Pancreas (tissue), 10 donors: Measurements from ENCODE around the gene LUZP2. TPM values are rescaled to one million over a fixed set of nuclear protein-coding genes. Genes with fewer than 3 reads are reported as not detected.

Source experiments
- ATAC-seq, 4 donors: fragments of 200-7000 bp; cut with Tn5 transposase; one replicate each; pipeline versions ENCODE4 v1.8.0 to v1.9.1; 2020; ENCODE audit warnings: mild to moderate bottlenecking in 4 of 4, moderate library complexity in 4 of 4
- DNase-seq, 6 donors: peaks; one replicate each; pipeline ENCODE4 v3.0.0-alpha.2; 2020
- FAIRE-seq: peaks from 2 replicates; lab custom pipeline; 2012; peaks lifted over from hg19 to GRCh38; lab: Jason Lieb, UNC
- H3K27ac ChIP-seq, 4 donors: fragments of 200-600 bp; sonication (generic); 1 replicate in 3 of 4; 2 replicates in 1 of 4; pipeline versions ENCODE4 v1.5.0 to v1.8.0; 2020
- H3K27me3 ChIP-seq, 4 donors: fragments of 200-600 bp; one replicate each; pipeline ENCODE4 v1.8.0; 2021
- H3K36me3 ChIP-seq, 3 donors: fragments of 200-600 bp; sonication (generic) in 1 of 3; one replicate each; pipeline versions ENCODE4 v1.5.0 to v1.8.0; 2020 to 2021
- H3K4me1 ChIP-seq, 3 donors: fragments of 200-600 bp; one replicate each; pipeline ENCODE4 v1.8.0; 2021
- H3K4me3 ChIP-seq, 4 donors: fragments of 200-600 bp; sonication (generic) in 2 of 4; one replicate each; pipeline versions ENCODE4 v1.5.0 to v1.8.0; 2020 to 2021
- H3K9me3 ChIP-seq, 4 donors: fragments of 200-600 bp; one replicate each; pipeline ENCODE4 v1.8.0; 2021
- CTCF ChIP-seq, 4 donors: fragments of 200-600 bp; sonication (generic) in 3 of 4; IDR thresholded peaks; one replicate each; pipeline versions ENCODE4 v1.5.0 to v1.8.0; 2021; ENCODE audit warnings: antibody characterized with exemption in 4 of 4
- WGBS, 2 donors: extraction: QIAGEN DNeasy Blood & Tissue Kit; methylation state at CpG; one replicate each; pipeline ENCODE4 v1.1.7; 2013; 5-methylcytosine and 5-hydroxymethylcytosine counted together
- intact Hi-C, 3 donors: fragments of 100-400 bp; cut with DNase I; formaldehyde crosslinking; loops; one replicate each; pipeline versions ENCODE4 v1.11.1 to v1.14.2; 2022
- polyA plus RNA-seq, 2 donors: library from polyadenylated mRNA; stranded (reverse); fragments of 200-250 nt; gene quantifications; one replicate each; pipeline ENCODE4 v1.2.3, GENCODE V29; 2013
- total RNA-seq, 6 donors: library from RNA; stranded (reverse); fragmentation: NEBNext Ultra II Directional in 4 of 6; extraction: Animal tissue kit (Norgen Biotek cat#: 25700) in 4 of 6; gene quantifications; one replicate each; pipeline versions ENCODE4 v1.2.1 to v1.2.4, GENCODE V29; 2021 to 2023
- donor health status: healthy with polysubstance abuse.
- donor health status: DM: no; HTN: no; CAD: no; lungs with moderate emphysema.
- donor health status: DM: no; HTN: no; CAD: no.
- donor health status: control.
- donor health status: control.
- donor health status: Bipolar disorder and iron deficiency.
- donor health status: DM: yes; HTN: yes; CAD: no.
- donor health status: DM: no; HTN: no; CAD: no.
- donor health status: DM: no; HTN: no; CAD: no.
- donor health status: DM: yes; HTN: yes; CAD: no.

Gene LUZP2
- total and polyA plus RNA-seq, 8 donors = 0.04 to 0.19 (median 0.07) TPM; not detected in 3

GRCh38 chr11:24543771-24544170 is 46.9 kb downstream of the LUZP2 start:
- DNase-seq = no peak
- Histone ChIP-seq H3K4me3 (no peak overlapping the region), H3K27ac (no peak overlapping the region), H3K36me3 (no peaks in the 10 kb centered on the region), H3K4me1 (no peaks in the 10 kb centered on the region), H3K9me3 (no peaks in the 10 kb centered on the region), H3K27me3 (no peaks in the 10 kb centered on the region)
- no peak for TF ChIP-seq CTCF (IDR thresholded peaks at IDR 0.05)
- no peak for ATAC-seq
- intact Hi-C loops = no loop called here
- no peak for FAIRE-seq
- WGBS, 2 donors = 76 to 82% methylated on average over 3 of the region's 3 CpGs

- no peak for ATAC-seq
- WGBS, 2 donors = 61 to 68% methylated on average over 3 of the region's 3 CpGs
- Histone ChIP-seq H3K9me3 (no peaks in the 10 kb centered on the region), H3K4me3 (no peak overlapping the region), H3K27me3 (no peaks in the 10 kb centered on the region), H3K36me3 (no peaks in the 10 kb centered on the region), H3K4me1 (no peaks in the 10 kb centered on the region), H3K27ac (no peak overlapping the region)
- DNase-seq = no peak
- intact Hi-C loops = no loop called here
- no peak for FAIRE-seq
- no peak for TF ChIP-seq CTCF (IDR thresholded peaks at IDR 0.05)
Measured at GRCh38 chr11:24556693-24557092, 59.8 kb downstream of the LUZP2 start.

- Histone ChIP-seq H3K27ac (no peak overlapping the region), H3K36me3 (no peaks in the 10 kb centered on the region), H3K4me1 (no peaks in the 10 kb centered on the region), H3K4me3 (no peak overlapping the region), H3K27me3 (no peaks in the 10 kb centered on the region), H3K9me3 (no peaks in the 10 kb centered on the region)
- DNase-seq (no peak), FAIRE-seq (peak; percentile 43), ATAC-seq (no peak)
- no peak for TF ChIP-seq CTCF (IDR thresholded peaks at IDR 0.05)
- intact Hi-C loops = no loop called here
Measured at GRCh38 chr11:24559315-24559714, 62.5 kb downstream of the LUZP2 start.

- DNase-seq (no peak), FAIRE-seq (no peak), ATAC-seq (no peak)
- intact Hi-C loops = no loop called here
- Histone ChIP-seq H3K9me3 (no peaks in the 10 kb centered on the region), H3K27ac (no peak overlapping the region), H3K36me3 (no peaks in the 10 kb centered on the region), H3K4me3 (no peak overlapping the region), H3K27me3 (no peaks in the 10 kb centered on the region), H3K4me1 (no peaks in the 10 kb centered on the region)
- TF ChIP-seq CTCF (IDR thresholded peaks at IDR 0.05) = no peak
- WGBS, 2 donors = 50 to 52% methylated on average over 4 of the region's 4 CpGs
Measured at GRCh38 chr11:24560324-24560723, 63.5 kb downstream of the LUZP2 start.

DNA sequence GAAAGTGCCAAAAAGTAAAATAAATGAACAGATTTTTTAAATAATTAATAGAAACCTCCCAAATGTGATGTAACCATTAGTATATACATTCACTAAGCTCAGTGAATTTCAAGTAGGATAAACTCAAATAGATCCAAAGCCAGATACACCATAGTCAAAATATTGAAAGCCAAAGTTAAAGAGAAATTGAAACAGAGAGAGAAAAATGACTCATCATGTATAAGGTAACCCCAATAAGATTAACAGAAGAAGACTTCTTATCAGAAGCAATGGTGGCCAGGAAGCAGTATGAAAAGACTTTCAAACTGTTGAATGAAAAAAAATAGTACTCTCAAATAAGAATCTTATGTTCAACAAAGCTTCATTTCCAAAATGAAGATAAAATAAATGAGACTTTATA is 70.5 kb downstream of the LUZP2 start:
- Histone ChIP-seq H3K4me1 (no peaks in the 10 kb centered on the region), H3K27ac (no peak overlapping the region), H3K4me3 (no peak overlapping the region), H3K36me3 (no peaks in the 10 kb centered on the region), H3K9me3 (no peaks in the 10 kb centered on the region), H3K27me3 (no peaks in the 10 kb centered on the region)
- TF ChIP-seq CTCF (IDR thresholded peaks at IDR 0.05) = no peak
- FAIRE-seq = no peak
- intact Hi-C loops = no loop called here
- DNase-seq = no peak
- ATAC-seq = no peak
